HG02970 (cell line): ENCODE results near the gene ARHGAP44.
A peak's percentile ranks its signal among the peaks of the same experiment; 100 is the strongest.

Source experiments
- ATAC-seq: cut with Tn5 transposase; IDR thresholded peaks from one replicate; pipeline ENCODE4 v1.9.1; 2021; ENCODE audit warnings: mild to moderate bottlenecking, moderate library complexity, moderate number of reproducible peaks; ENCODE audit not compliant: unreplicated experiment, low FRiP score

Gene ARHGAP44

DNA sequence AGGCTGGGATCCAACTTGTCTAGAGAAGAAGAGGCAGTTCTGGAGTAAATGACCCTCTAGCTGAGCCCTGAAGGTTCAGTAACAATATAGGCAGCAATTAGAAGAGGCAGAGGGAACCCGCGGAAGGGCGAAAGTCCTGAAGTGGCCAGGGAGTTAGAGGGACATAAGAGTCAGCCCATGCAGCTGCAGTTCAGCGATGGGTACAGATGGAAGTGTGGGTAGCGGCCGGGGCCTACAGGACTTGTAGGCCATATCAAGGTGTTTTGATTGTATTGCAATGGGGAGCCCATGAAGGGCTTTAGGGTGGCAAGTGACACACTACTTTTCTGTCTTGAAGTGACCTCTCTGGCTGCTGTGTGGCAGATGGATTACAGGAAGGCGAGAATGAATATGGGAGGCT is 225.5 kb downstream of the ARHGAP44 start:
- no peak for ATAC-seq

DNA sequence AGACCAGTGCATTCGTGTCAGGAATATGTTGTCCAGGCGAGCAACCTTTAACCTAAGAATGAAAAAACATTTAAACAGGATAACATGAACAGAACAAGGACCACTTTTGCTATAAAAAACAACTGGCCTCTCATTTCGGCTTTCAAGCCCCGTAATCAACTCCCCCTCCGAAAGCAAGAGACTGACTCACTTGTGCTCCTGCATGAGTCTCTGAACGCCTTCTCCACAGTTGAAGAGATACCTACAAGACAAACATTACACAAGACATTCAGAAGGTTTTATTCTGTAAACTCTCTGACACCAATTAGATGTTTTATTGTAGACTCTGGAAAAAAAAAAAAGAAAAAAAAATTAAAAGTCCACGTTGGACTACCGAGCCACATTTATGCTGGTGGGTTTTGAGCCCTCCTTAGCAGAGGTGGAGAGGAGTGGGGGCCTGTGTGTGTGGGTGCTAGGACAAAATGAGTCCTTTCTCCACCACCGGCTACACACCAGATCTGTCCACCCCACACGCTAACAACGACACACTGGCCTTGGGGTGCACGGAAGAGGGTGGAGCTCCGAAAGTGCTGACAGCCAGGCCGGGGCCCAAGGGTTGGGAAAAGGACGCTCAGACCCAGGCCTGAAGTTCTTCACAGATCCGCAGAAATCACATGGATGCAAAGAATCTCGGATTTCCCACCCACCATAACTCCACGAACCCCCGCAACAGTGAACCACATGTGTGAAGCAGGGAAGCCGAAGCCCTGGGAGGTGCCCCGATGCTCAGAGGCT is 227.8 kb downstream of the ARHGAP44 start:
- no peak for ATAC-seq

DNA sequence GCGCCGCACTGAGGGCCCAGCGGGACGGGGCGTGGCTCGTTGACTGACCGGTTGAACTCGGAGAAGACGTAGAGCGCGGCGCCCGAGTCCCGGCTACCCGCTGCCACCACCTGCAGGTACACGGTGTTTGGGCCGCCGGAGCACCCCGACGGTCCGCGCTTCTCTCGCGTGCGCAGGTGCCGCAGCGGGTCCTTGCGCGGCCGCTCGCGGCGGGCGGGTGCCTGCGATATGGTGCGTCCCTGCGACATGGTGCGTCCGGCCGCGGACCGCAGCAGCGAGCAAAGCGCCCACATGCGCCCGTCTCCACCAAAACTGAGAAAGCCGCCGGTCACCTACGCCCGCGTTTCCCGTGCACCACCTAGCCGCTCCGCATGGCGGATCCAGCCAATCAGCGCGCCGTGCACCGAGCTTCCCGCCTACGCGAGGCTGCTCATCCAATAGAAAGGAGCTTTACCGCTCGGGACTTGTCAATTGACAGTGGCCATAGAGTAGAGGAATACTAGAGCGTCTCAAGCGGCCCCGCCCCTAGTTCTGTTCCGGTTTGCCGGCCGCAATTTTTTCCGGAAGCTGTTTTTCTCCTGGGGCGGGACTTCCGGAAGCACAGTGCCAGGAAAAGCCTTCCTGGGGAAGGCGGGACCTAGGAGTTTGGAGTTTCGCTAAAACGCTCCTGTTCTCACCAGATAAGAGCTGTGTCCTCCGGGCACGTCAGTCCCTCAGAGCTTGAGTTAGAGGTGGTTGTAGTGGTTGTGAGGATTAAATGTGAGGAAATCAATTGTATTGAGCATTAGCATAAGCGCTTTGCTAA is 228.6 kb downstream of the ARHGAP44 start, which contains the start of gene ELAC2:
ELAC2 (minus strand) TSS at position 373 of the 805 bp plus-strand sequence; CDS start at position 293, 80 bp downstream.
- peak; percentile 99 for ATAC-seq

DNA sequence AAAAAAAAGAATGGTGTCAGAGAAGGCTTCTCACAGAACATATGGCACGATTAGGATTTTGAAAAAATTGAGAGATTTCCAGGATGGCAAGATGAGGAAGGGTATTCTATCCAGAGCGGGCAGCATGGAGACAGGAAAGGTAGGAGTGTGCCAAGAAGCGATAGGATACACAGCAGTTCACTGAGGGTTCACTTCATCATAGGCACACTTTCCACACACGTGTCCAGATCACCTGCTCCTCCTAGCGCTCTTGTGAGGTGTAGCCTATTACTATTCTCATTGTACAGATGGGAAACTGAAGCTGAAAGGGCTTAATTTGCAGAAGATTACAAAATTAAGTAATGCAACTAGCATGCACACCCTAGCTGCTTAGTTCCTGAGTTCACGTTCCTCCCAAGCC is 234.7 kb downstream of the ARHGAP44 start:
- ATAC-seq: no peak

DNA sequence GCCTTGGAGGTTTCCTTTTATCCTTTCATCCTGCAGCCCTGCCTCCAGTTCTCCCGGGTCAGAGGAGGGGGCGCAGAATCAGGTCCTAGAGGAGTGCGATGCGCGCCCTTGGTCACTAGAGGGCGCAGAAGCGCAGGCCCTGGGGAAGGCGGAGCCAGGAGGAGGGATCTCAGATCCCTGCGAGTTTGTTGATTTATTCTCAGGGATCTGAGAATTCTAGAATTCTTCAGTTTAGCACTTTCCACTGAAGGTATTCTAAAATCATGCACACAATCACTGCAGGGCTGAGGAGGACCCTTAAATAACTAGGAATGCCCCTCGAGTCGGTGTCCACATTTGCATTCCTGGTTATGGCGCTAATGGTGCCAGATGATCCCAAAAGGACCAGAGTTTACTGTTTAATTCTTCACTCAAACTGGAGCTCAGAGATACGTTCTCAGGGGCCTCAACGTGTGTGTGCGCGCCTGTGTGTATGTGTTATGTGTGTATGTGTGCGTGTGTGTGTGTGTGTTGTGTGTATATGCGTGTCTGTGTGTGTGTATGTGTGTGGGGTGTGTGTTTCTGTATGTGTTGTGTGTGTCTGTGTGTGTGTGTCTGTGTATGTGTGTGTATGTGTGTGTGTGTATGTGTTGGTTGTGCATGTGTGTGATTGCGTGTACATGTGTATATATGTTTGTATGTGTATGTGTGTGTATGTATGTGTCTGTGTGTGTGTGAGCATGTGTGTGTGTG is 235.4 kb downstream of the ARHGAP44 start:
- peak; percentile 87 for ATAC-seq

DNA sequence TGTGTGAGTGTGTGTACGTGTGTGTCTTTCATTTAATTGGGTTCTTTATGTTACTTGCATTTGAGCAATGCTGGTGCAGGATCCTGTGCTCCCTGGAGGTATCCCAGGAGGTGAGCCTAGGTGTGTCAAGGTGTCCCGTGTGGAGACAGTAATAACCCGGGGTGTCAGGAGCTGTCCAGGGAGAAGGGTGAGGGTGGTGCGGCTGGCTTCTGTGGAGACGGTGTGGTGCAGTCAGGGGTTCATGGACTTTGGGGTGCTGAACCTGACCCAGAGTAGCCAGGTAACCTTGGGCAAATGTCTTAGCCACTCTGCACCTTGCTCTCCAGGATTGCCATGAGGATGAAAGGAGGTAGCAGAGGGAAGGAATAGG is 235.9 kb downstream of the ARHGAP44 start:
- no peak for ATAC-seq

DNA sequence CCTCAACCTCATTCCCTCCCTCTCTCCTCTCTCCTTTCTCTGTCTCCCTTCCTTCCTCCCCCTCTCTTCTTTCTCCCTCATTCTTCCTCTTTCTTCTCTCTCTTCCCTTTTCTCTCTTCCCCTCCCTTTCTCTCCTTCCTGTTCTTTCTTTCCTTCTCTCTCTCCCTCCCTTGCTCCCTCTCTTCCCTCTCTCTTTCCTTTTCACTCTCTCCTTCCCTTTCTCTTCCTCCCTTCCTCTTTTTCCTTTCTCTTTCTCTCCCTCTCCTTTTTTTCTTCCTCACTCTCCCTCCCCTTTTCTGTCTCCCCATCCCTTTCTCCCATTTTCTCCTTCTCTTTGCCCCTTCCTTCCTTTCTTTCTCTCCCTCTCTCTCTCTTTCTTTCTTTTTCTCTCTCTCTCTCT is 236.4 kb downstream of the ARHGAP44 start:
- ATAC-seq: no peak

DNA sequence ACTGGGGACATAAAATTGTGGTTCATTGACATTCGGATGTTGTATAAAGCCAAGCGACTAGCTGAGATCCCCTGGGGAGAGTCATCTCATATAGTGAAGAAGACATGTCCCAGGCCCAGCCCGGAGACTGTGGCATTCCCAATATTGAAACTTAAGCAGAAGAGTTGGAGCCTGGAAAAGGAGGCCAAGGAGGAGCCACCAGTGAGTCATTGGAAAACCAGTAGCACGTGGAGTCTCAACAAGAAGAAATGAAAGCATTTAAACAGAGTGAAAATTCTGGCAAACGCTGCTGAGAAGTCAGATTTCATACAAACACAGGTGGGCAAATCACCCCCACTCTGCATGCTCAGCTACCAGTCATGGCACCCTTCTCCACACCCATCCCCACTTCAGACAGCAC is 237.9 kb downstream of the ARHGAP44 start:
- no peak for ATAC-seq

DNA sequence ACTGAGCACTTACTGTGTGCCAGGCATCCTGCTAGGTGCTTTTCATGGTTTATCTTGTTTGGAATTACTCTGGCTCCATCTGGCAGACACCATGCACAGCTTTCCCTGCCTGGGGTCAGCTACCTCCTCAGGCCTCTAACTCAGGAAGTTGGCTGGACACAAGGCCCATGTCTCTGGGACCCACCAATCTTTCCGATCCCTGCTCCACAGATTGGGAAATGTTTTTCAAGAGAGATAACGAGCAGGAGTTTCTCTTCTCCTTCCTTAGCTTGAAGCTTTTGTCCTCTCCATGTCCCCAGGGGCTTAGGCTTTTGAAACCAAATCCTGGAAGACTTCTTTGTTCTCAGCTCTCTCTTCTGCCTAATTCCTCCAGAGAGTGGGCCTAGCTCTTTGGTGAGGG is 240.0 kb downstream of the ARHGAP44 start:
- no peak for ATAC-seq

DNA sequence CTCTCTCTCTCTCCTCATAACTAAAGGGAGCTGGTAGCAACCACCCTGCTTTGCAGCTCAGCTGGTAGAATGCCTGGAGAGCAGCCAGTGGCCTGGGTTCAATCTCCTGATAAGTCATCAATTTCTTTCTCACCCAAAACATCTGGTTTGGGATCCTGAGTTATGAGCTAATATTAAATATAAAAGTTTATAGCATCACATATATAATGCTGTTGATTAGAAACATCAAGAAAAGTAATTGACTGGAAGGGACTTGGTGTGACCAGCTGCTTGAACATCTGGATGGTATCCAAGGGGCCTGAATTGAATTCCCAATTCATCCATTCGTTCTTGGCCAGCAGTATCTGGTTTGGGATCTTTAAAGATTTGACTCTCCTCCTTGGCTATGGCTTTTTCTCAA is 240.8 kb downstream of the ARHGAP44 start:
- ATAC-seq: no peak

DNA sequence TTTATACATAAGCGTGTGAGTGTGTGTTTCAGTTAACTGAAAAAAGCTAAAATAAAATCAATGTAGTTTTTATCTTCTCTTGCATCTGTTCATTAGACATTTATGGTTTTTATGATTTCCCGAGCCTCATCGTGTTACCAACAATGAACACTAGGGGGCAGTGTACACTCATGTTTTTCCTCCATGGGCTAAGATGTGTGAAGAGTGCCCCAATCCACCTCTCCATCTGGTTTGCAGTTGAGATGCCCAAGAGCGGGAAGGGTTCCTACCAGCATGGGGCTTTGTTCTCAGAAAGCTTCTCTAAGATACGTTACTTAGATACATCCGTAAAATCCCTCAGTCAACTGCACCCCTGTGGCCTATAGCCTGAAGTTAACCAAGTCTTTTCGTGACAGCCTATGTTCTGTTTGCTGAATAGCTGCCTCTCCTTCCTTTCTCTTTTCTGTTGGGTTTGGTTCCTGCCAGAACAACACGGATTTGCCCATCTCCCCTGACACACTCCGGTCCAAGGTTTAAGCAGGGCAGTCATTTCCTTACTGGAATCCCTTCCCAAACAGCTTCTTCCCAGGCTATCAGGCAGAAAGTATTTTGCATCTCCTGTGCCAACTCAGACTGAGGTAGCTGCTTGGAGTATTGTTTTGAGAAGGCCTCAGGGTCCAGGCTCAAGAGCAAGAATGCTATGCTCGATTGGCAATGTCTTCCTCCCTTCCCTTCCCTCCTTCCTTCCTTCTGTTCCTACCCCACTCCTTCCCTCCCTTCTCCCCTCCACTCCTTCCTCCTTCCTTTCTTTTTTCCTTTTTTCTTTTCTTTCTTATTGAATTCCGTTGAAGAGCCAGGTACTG is 241.4 kb downstream of the ARHGAP44 start:
- no peak for ATAC-seq

DNA sequence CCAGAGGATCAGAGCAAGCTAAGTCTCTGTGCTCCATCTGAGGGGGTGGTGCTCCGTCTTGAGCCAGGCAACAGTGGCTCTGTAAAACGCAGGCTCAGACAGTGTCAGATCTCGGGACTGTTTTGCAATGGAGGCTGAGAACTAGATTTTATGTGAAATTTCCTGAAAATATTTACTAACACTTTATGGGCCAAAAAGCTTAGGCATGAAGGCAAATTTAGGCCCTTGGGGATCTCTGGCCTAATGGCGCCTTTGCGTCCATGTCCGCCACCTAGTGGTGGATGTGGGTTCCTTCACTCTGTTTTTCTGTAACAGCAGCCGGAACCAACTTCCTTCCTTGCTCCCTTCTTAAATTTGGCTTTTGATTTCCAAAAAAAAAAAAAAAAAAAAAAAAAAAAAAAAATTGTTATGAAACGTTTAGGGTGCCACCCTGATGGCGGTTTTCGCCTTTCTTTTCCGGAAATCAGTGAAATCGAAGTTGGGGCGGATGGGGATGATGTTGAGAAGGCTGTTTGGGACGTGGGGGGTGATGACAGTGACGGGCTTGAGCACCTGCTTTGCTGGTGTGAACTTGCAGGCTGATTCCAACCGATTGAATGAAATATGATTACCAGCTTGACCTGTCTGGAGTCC is 242.5 kb downstream of the ARHGAP44 start:
- peak; percentile 75 for ATAC-seq

DNA sequence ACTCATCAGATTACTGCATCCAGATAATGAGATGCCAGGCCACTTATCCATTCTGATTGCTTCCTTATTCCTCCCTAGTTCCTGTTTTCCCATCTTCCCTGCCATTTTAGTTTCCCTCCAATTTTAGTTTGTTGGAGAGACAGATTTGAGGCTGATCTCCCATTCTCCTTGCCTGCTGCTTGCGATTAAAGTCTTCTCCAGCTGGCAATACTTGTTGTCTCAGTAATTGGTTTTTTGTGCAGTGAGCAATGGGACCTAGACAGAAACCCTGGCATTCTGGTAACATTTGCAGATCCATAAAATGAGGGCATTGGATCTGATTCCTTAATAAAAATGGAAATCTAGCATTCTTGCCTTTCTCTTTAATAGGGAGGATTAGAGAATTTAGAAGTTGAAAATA is 246.1 kb downstream of the ARHGAP44 start:
- ATAC-seq: no peak

DNA sequence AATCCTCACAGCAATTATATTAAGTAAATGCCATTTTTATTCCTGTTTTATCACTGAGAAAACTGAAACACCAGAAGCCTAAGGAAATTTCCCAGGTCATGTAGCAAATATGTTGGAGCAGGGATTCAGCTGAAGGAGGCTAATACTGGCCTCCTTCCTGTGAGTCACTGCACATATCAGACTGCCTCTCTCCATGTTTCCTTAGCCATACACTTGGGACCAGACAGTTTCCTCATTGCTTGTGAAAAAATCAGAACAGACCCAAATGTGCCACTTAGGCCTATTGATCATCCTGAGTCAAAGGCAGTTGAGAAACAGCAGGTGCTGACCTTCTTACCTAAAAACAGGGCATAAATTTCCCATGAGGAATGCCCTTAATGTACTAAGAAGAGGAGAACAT is 247.5 kb downstream of the ARHGAP44 start:
- ATAC-seq: no peak

DNA sequence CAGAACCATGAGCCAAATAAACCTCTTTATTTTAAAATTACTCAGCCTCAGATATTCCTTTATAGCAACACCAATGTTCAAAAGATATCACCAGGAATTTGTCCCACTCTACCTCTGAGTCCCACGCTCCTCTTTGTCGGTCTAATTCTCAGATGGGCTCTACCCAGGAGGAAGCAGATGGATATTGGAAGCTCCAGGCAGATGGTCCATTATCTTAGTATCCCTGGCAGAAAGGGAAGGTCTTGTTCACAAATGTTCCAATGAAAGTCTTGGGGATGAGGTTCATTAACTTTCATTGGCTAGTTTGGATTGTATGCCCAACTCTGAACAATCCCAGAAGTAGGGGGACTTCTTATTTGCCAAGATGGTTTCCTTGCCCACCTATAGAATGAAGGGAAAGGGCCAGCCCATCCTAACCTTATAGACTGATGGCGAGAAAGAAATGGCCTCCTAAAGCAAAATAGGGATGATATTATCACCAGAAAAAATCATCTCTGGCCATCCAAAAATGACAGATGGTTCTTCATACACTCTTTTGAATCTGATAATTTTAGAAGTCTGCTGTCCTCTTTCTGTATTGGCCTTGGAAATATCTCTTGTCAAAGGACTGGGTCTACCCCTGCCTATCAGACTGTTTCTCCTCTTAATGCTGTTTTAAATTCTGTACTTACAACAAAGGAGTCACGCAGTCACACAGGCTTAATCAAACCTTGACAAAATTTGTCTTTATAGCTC is 249.8 kb downstream of the ARHGAP44 start:
- ATAC-seq: no peak
